ENCODE results near the gene CTNND2.

GRCh38 chr5:10995891-10996290 lies 908.4 kb downstream of the CTNND2 start:
- TF ChIP-seq CTCF (conservative IDR thresholded peaks at IDR 0.05; ENCODE audit: low read depth, low read length) (no peak), EZH2 (IDR thresholded peaks at IDR 0.05; ENCODE audit: borderline replicate concordance, low read depth, low read length, poor library complexity, severe bottlenecking) (no peak)

Data from A673 (cell line).